K562 (cell line): ENCODE data around the gene FOXM1. TPM values are rescaled to one million over a fixed set of nuclear protein-coding genes. Genes with fewer than 3 reads are reported as not detected.
A peak's percentile ranks its signal among the peaks of the same experiment; 100 is the strongest.

Experiments
- CEBPG ChIP-seq, 3 experiments: fragments of 200-800 bp in 1 of 3; sonication (Bioruptor generic) in 1 of 3; sonication (generic) in 1 of 3; formaldehyde crosslinking in 1 of 3; IDR thresholded peaks in 2 of 3; conservative IDR thresholded peaks in 1 of 3; 2 replicates each; pipeline versions ENCODE4 v1.6.1 to v1.8.0; 2016 to 2022; ENCODE audit warnings: missing compliant biosample characterization in 2 of 3, missing genetic modification characterization in 2 of 3, mild to moderate bottlenecking in 1 of 3, missing genetic modification reagents in 1 of 3
- CTBP1 ChIP-seq: fragments of 450-650 bp; IDR thresholded peaks from 2 replicates; pipeline ENCODE4 v1.6.1; 2016; ENCODE audit warnings: borderline replicate concordance
- MBD2 ChIP-seq: sonication (generic); IDR thresholded peaks from 2 replicates; pipeline ENCODE4 v1.6.1; 2016; ENCODE audit warnings: low read depth, borderline replicate concordance
- MTA1 ChIP-seq: fragments of 450-650 bp; IDR thresholded peaks from 2 replicates; pipeline ENCODE4 v1.6.1; 2017; ENCODE audit warnings: borderline replicate concordance
- POLR2G ChIP-seq: fragments of 200-400 bp; formaldehyde crosslinking; IDR thresholded peaks from 2 replicates; pipeline ENCODE4 v1.6.1; 2017; ENCODE audit warnings: low read depth, mild to moderate bottlenecking, antibody characterized with exemption, low read length, moderate library complexity
- RFX5 ChIP-seq: IDR thresholded peaks from 2 replicates; pipeline ENCODE4 v1.6.1; 2011; ENCODE audit warnings: low read depth, mild to moderate bottlenecking, improper control_type of control experiment, low read length
- SAP30 ChIP-seq: fragments of 200-600 bp; sonication (generic); IDR thresholded peaks from 2 replicates; pipeline ENCODE4 v1.6.1; 2012; ENCODE audit warnings: borderline replicate concordance, low read depth, mild to moderate bottlenecking, moderate library complexity, low read length, control low read depth, inconsistent platforms; ENCODE audit not compliant: insufficient read depth, poor library complexity, severe bottlenecking
- SRSF3 ChIP-seq: fragments of 200-400 bp; formaldehyde crosslinking; IDR thresholded peaks from 2 replicates; pipeline ENCODE4 v1.6.1; 2016; ENCODE audit warnings: mild to moderate bottlenecking, low read length, moderate library complexity; ENCODE audit not compliant: insufficient read depth
- ZBTB7A ChIP-seq: IDR thresholded peaks from 2 replicates; pipeline ENCODE4 v1.6.1; 2011; ENCODE audit warnings: low read depth, mild to moderate bottlenecking, low read length, moderate library complexity, borderline replicate concordance; ENCODE audit not compliant: control insufficient read depth
- ZNF436 ChIP-seq: fragments of 250-450, 450-650 bp; sonication (Bioruptor Pico); formaldehyde crosslinking; IDR thresholded peaks from 2 replicates; pipeline ENCODE4 v1.7.0; 2020; ENCODE audit warnings: mild to moderate bottlenecking
- polyA plus RNA-seq, 8 experiments: library from polyadenylated mRNA; depleted of rRNA in 4 of 8; stranded (reverse) in 5 of 8; unstranded in 3 of 8; fragments of >200 nt; fragmentation: Nextera tagmentation in 2 of 8; fragmentation: Illumina TruSeq in 1 of 8; extraction: Ambion mirVana in 2 of 8; extraction: Trizol in 1 of 8; gene quantifications; 2 replicates each; pipeline versions ENCODE4 v1.2.1 to v1.2.3, GENCODE V29; 2011 to 2014; ENCODE audit warnings: inconsistent platforms in 1 of 8, missing spikeins in 1 of 8
- total RNA-seq, 7 experiments: library from RNA; depleted of rRNA in 6 of 7; stranded (reverse); fragments of >200 nt in 6 of 7; fragmentation: Illumina TruSeq in 2 of 7; extraction: Trizol in 2 of 7; gene quantifications; 2 replicates each; pipeline versions ENCODE4 v1.2.1 to v1.2.3, GENCODE V29; 2011 to 2021; ENCODE audit warnings: low replicate concordance in 1 of 7
- TF ChIP-seq, protein P1 (sequence below): fragments of 450-650 bp; IDR thresholded peaks from 2 replicates; pipeline ENCODE4 v1.6.1; 2016; ENCODE audit warnings: mild to moderate bottlenecking, moderate library complexity
- TF ChIP-seq, protein P2 (sequence below): IDR thresholded peaks from 2 replicates; pipeline ENCODE4 v1.6.1; 2014; ENCODE audit warnings: antibody characterized with exemption

The FOXM1 gene
- total and polyA plus RNA-seq, 9 of the 15 experiments (the other 6 are each of a cell fraction or from before 2014, with no cell fraction given), result 8.9 to 46.9 (median 17.2) TPM

DNA sequence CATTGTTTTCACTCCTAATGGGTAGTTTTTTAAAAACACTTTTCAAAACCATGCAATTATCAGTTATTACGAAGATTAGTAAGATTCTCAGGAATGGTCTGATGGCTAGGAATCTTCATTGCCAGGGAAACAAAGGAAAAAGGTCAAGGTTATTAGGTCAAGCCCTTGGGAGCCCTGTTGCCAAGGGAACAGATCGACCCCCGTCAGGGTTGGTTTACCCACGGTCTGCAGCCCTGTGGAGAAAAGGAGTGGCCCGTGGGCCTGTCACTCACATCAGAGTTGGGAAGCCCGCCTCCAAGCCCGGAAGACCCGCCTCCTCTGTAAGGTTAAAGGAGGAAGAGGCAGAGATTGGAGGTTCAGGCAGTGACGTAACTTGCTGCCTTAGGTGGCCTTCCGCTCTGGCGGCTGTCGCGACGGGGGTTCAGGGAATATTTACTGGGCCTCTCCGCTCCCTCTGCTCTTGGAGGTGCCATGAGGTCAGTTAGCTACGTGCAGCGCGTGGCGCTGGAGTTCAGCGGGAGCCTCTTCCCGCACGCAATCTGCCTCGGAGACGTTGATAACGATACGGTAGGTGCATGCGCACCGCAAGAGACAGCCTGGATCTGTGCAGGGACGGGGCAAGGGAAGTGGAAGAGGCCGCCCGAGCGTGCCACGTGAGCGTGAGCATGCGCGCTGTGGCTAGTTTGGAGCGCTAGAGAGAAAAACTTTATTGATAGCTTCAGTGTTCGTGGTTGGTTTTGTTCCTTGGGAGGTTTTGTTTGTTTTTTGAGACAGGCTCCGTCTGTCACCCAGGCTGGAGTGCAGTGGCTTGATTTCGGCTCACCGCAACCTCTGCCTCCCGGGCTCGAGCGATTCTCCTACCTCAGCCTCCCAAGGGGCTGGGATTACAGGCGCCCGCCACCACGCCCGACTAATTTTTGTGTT, 64.4 kb downstream of the FOXM1 start, which contains the start of gene ITFG2 (continued):
- TF ChIP-seq, protein P1, sequence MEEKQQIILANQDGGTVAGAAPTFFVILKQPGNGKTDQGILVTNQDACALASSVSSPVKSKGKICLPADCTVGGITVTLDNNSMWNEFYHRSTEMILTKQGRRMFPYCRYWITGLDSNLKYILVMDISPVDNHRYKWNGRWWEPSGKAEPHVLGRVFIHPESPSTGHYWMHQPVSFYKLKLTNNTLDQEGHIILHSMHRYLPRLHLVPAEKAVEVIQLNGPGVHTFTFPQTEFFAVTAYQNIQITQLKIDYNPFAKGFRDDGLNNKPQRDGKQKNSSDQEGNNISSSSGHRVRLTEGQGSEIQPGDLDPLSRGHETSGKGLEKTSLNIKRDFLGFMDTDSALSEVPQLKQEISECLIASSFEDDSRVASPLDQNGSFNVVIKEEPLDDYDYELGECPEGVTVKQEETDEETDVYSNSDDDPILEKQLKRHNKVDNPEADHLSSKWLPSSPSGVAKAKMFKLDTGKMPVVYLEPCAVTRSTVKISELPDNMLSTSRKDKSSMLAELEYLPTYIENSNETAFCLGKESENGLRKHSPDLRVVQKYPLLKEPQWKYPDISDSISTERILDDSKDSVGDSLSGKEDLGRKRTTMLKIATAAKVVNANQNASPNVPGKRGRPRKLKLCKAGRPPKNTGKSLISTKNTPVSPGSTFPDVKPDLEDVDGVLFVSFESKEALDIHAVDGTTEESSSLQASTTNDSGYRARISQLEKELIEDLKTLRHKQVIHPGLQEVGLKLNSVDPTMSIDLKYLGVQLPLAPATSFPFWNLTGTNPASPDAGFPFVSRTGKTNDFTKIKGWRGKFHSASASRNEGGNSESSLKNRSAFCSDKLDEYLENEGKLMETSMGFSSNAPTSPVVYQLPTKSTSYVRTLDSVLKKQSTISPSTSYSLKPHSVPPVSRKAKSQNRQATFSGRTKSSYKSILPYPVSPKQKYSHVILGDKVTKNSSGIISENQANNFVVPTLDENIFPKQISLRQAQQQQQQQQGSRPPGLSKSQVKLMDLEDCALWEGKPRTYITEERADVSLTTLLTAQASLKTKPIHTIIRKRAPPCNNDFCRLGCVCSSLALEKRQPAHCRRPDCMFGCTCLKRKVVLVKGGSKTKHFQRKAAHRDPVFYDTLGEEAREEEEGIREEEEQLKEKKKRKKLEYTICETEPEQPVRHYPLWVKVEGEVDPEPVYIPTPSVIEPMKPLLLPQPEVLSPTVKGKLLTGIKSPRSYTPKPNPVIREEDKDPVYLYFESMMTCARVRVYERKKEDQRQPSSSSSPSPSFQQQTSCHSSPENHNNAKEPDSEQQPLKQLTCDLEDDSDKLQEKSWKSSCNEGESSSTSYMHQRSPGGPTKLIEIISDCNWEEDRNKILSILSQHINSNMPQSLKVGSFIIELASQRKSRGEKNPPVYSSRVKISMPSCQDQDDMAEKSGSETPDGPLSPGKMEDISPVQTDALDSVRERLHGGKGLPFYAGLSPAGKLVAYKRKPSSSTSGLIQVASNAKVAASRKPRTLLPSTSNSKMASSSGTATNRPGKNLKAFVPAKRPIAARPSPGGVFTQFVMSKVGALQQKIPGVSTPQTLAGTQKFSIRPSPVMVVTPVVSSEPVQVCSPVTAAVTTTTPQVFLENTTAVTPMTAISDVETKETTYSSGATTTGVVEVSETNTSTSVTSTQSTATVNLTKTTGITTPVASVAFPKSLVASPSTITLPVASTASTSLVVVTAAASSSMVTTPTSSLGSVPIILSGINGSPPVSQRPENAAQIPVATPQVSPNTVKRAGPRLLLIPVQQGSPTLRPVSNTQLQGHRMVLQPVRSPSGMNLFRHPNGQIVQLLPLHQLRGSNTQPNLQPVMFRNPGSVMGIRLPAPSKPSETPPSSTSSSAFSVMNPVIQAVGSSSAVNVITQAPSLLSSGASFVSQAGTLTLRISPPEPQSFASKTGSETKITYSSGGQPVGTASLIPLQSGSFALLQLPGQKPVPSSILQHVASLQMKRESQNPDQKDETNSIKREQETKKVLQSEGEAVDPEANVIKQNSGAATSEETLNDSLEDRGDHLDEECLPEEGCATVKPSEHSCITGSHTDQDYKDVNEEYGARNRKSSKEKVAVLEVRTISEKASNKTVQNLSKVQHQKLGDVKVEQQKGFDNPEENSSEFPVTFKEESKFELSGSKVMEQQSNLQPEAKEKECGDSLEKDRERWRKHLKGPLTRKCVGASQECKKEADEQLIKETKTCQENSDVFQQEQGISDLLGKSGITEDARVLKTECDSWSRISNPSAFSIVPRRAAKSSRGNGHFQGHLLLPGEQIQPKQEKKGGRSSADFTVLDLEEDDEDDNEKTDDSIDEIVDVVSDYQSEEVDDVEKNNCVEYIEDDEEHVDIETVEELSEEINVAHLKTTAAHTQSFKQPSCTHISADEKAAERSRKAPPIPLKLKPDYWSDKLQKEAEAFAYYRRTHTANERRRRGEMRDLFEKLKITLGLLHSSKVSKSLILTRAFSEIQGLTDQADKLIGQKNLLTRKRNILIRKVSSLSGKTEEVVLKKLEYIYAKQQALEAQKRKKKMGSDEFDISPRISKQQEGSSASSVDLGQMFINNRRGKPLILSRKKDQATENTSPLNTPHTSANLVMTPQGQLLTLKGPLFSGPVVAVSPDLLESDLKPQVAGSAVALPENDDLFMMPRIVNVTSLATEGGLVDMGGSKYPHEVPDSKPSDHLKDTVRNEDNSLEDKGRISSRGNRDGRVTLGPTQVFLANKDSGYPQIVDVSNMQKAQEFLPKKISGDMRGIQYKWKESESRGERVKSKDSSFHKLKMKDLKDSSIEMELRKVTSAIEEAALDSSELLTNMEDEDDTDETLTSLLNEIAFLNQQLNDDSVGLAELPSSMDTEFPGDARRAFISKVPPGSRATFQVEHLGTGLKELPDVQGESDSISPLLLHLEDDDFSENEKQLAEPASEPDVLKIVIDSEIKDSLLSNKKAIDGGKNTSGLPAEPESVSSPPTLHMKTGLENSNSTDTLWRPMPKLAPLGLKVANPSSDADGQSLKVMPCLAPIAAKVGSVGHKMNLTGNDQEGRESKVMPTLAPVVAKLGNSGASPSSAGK, result peak; percentile 73
- TF ChIP-seq RFX5, result no peak
- peak; percentile 57 for TF ChIP-seq SAP30
- TF ChIP-seq ZBTB7A, result peak; percentile 62; the same call in 1 of the 2 replicates
- no peak for TF ChIP-seq CEBPG (CRISPR knock-in tag; IDR thresholded peaks at IDR 0.05)
- TF ChIP-seq CEBPG (tag; conservative IDR thresholded peaks at IDR 0.05 in 1 of 2, IDR thresholded peaks at IDR 0.05 in 1 of 2), result peak; percentile 39 to 65; a peak in 3 of 4 replicates
- TF ChIP-seq CTBP1, result peak; percentile 61; the same call in 1 of the 2 replicates
- TF ChIP-seq ZNF436 (CRISPR knock-in tag), result no peak
- TF ChIP-seq MBD2, result peak; percentile 70
- TF ChIP-seq POLR2G, result peak; percentile 94
- no peak for TF ChIP-seq SRSF3
- TF ChIP-seq, protein P2, sequence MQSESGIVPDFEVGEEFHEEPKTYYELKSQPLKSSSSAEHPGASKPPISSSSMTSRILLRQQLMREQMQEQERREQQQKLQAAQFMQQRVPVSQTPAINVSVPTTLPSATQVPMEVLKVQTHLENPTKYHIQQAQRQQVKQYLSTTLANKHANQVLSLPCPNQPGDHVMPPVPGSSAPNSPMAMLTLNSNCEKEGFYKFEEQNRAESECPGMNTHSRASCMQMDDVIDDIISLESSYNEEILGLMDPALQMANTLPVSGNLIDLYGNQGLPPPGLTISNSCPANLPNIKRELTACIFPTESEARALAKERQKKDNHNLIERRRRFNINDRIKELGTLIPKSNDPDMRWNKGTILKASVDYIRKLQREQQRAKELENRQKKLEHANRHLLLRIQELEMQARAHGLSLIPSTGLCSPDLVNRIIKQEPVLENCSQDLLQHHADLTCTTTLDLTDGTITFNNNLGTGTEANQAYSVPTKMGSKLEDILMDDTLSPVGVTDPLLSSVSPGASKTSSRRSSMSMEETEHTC, result no peak
- TF ChIP-seq MTA1, result no peak
